Measurements from ENCODE around the gene RNF149. TPM values are rescaled to one million over a fixed set of nuclear protein-coding genes. Genes with fewer than 3 reads are reported as not detected.
A peak's percentile ranks its signal among the peaks of the same experiment; 100 is the strongest.

The RNF149 gene
- total and polyA plus RNA-seq, 2 donors (not counting 3 experiments of a cell fraction or from before 2014, with no cell fraction given): 31.3 to 66.6 TPM

GRCh38 chr2:101252408-101253012 is 56.0 kb downstream of the RNF149 start, which contains the start of gene CNOT11:
Gene CNOT11, plus strand, starts transcription at chr2:101252886. Its CDS starts 79 bp downstream, at chr2:101252965.
- POLR2A ChIA-PET: interaction anchor here (0.7 to 1.1 kb wide), 2 partner anchors 129 to 445 kb away, joined by 3 to 4 read pairs; partner anchors contain the start of gene MAP4K4
- TF ChIP-seq GATA2 (IDR thresholded peaks at IDR 0.05; ENCODE audit: insufficient read depth, insufficient read length, low read depth, low read length): no peak
- peak; percentile 94 for TF ChIP-seq POLR2AphosphoS5 (IDR thresholded peaks at IDR 0.05; ENCODE audit: insufficient read depth, low read depth, low read length)
- TF ChIP-seq CTCF (IDR thresholded peaks at IDR 0.05; ENCODE audit: extremely low read depth in 1 of 2, insufficient read depth in 1 of 2, low read depth in 1 of 2, low read length in 2 of 2): peak; percentile 0 to 8
- TF ChIP-seq POLR2A (IDR thresholded peaks at IDR 0.05; ENCODE audit: low read depth, low read length): peak; percentile 99
- intact Hi-C loops (cut with micrococcal nuclease) (loop anchor here (1.0 to 5.0 kb wide), 4 partner anchors 54 to 240 kb away; partner anchors contain the start of gene CREG2), dilution Hi-C loops (cut with MboI; ENCODE audit: extremely low pct_ligation_motif_present, low sequenced_read_pairs) (no loop called here)
- Histone ChIP-seq H3K79me2 (ENCODE audit: control insufficient read depth, insufficient read depth, low read length) (peaks cover 32% of the 10 kb centered on the region), H3K9me3 (replicated peaks; ENCODE audit: control insufficient read depth, insufficient read depth, low read length) (no peaks in the 10 kb centered on the region), H3K27ac (ENCODE audit: insufficient read depth, low read depth, low read length) (peak within 1 kb of the TSS; percentile 89), H3K4me2 (ENCODE audit: insufficient read depth, low read length) (peak within 1 kb of the TSS; percentile 91), H3K36me3 (ENCODE audit: control insufficient read depth in 2 of 2, extremely low read depth in 1 of 2, insufficient read depth in 2 of 2, low read length in 2 of 2) (no peaks in the 10 kb centered on the region), H3K27me3 (ENCODE audit: control insufficient read depth in 2 of 2, insufficient read depth in 2 of 2, low read length in 2 of 2) (no peaks in the 10 kb centered on the region), H3K9ac (replicated peaks; ENCODE audit: extremely low read depth, insufficient read depth, low read length) (peak within 1 kb of the TSS; percentile 97), H3K9me1 (replicated peaks; ENCODE audit: control insufficient read depth, extremely low read depth, insufficient read depth, low read length) (no peaks in the 10 kb centered on the region), H3K4me3 (replicated peaks in 1 of 3; ENCODE audit: insufficient read depth in 1 of 3, low read depth in 1 of 3, low read length in 3 of 3) (peak within 1 kb of the TSS; percentile 65 to 94 (median 88)), H3K4me1 (ENCODE audit: control insufficient read depth, extremely low read depth, insufficient read depth, low read length) (peaks cover 18% of the 10 kb centered on the region), H2AFZ (ENCODE audit: low read depth, low read length) (peak within 1 kb of the TSS; percentile 88), H4K20me1 (replicated peaks; ENCODE audit: control insufficient read depth, extremely low read depth, insufficient read depth, low read length) (no peaks in the 10 kb centered on the region)
- peak; percentile 99 for DNase-seq (ENCODE audit: low read depth, low spot score)
- BruUV-seq (replicated peaks): no TSS peak
- FAIRE-seq: peak; percentile 91
- CTCF ChIA-PET: interaction anchor here (0.6 to 2.8 kb wide), 8 partner anchors 8 to 240 kb away, joined by 3 to 20 read pairs (median 4); no protein-coding TSS in a partner anchor

Data from endothelial cell of umbilical vein (primary cell).